T follicular helper cell (primary cell): ENCODE results near the gene TMEM176A.

Experiments used
- DNase-seq: peaks from one replicate; pipeline ENCODE4 v3.0.0-alpha.2; 2020; ENCODE audit warnings: low read depth

TMEM176A gene

DNA sequence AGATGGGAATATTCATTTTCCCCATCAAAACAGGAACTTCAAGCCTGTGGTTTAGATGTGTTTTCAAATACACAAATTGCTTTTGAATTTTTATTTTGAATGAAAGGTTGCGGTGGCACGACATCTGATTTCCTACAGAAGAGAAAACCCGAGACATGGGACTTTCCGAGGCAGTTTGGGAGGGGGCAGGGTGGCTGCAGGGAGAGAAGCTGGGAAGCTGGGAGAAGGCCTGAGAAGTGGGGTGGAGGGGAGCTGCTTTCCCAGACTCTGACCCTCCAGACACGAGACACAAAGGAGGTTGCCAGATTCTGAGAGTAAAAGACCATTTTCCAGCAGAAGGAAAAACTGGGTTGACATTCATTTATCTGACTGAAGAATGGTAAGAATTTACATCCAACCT is 19.6 kb downstream of the TMEM176A start:
- no peak for DNase-seq

DNA sequence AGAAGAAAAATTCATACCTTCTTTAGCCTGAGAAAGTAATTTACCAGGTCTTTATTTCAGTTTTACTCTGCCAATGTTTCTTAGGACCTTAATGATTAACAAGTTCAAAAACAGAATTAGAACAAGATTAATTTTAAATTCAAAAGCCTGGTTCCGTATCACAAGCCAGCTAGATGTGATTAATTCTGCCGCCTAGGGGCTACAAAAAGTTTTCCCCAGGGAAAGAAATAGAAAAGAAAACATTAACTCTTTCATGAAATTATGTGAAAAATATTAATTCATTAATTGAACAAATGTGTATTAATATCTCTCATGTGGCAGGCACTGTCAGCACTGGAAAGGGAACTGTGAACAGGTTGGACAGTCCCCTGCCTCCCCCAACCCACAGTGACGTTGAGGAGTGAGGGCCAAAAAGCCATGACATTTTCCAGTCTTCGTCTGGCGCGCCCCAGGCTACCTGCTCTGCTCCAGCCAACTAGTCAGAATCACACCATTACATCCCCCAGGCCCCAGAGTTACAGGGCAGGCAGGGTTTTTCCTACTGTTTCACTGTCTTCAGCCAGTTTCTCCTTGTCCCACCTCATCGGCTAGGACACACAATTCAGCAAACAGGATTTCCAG is 20.1 kb downstream of the TMEM176A start:
- no peak for DNase-seq

DNA sequence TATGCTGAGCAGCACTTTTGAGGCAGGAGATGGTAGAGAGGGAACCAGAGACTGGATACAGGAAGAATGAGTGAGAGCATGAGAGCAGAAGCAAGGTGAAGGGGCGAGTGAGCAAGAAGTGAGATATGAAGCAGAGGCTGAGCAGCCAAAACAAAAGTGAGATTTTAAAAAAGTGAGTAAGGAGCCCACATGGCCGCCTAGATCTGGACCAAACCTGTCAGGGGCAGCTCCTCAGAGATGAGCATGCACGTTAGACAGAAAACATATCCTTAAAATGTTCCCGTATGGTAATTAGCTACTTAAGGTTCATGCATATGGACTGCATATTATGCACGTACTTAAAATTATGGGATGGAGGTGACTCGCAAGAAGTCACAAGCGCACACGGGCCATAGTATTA is 22.5 kb downstream of the TMEM176A start:
- no peak for DNase-seq

DNA sequence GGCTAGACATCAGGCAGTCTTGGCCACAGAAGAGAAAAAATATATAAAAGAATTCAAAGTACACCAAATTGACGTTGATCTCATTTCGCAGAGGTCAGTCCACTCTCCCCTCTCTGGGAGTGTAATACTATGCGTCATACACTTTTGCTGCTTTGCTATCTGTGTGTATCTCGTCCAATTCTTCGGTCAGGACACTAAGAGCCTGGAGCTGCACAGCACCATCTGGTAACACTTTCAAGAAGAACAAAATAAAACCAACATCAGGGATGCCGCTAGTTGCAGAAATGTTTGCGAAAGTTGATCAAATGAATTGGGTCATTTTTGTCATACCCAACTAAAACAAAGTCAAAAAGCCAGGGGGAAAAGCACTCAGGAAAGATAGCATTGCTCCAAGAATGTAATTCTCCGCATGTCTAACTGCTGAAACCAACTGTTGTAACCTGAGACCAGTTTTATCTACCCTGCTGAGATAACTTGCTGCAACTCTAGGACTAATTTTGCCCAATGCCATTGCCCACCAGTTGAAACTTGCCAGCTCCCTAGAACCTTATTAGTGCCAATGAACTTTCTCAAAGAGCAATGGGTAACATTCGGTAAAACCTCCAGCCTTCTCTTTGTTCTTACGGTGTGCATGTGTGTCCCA is 23.0 kb downstream of the TMEM176A start:
- DNase-seq, result no peak

DNA sequence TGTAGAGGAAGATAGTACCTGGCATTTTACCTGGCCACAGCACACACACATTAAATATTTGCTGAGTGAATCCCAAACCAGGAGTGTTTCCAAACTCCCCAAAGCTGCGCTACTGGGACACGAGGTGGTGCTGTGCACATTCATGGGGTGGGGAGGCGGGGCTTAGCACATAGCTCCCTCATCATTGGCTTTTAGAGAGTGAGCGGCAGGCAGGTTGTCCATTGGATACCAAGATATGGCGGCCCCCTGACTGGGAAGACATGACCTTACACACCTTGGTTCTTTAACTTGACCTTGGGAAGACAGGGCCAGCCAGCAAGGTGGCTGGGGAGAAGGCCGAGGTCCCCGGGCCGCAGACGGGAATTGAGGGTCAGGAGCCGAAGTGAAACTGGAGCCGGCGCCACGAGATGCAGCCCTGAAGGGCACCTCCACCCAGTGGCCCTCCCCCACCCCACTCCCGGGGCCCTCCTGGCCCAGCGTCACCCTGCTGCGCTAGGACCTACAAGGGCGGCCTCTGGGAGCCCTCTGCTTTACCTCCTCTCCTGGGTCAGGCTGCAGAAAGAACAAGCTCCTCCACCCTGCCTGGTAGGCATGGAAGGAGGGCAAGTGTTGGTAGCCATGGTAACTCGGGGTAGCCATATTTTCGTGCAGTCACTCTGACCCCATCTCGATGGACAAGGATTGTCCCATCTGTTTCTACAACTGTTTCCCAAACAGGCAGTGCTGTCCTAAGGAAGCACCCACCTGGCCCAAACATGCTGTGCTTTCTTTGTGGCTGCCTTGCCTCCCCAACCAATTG is 24.0 kb downstream of the TMEM176A start:
- no peak for DNase-seq

DNA sequence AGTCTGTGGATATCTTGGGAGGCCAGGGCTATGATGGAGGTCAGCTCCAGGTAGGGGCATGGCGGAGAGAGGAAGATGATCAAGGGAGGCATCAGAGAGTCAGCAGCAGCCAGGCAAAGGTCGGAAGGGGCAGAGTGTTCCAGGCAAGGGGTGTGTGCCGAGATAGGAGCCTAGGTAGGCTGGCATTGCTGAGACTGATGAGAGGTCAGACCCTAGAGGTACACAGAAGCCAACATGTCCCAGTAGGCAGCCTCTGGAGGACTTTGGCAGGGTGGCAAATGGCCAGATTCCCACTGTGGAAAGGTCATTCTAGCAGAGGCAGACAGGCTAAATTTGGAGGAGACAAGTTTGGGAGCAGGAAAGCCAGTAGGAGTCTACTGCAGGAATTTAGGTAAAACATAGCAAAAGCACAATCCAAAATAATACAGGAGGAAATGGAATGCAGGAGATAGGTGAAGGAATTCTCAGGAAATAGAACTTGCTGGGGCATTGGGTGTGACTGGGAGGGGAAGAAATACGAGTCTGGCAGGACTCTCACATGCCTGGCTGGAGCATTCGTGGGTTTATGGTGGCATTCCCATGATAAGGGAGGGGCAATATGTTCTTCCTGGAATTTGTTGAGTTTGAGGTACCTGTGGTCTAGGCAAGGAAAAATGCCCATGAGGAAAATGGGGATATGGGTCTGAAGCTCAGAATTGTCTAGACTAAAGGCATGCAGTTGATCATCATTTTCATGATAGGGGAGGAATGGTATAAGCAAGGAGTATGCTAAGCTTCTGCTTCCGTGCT is 25.7 kb downstream of the TMEM176A start:
- no peak for DNase-seq

DNA sequence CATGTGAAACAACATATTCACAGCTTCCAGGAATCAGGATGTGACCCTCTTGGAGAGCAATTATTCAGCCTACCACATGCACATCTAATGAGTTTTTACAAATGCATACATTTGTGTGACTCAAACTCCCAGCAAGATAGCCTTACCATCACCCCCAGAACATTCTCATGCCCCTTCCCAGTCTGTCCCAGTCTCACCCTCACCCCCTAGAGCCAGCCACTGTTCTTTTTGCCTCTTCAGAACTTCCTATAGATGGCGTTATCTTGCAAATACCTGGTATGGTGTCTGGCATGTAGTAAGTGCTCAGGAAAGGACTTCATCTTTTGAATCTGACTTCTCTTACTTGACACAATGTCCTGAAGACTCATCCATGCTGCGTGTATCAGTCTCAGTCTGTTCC is 27.8 kb downstream of the TMEM176A start:
- no peak for DNase-seq

DNA sequence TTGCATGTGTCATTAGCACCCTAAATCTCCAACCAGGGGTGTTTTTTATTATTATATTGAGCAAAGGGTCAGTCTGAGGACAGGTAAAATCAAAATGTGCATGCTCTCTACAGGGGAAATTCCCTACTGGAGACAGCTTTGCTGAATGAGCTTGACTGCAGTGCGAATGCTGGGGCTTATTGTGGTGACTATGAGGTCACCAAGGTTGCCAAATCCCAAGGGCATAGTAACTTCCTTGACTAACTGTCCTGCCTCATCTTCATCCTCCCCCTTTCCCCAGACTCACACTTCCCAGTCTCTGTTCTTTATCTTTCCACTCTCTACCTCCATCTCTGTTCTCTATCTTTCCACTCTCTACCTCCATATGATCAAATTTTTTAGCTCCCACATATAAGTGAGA is 28.9 kb downstream of the TMEM176A start:
- no peak for DNase-seq

GRCh38 chr7:150830937-150831336 is 30.4 kb downstream of the TMEM176A start:
- no peak for DNase-seq

GRCh38 chr7:150831851-150832250 is 31.3 kb downstream of the TMEM176A start:
- DNase-seq, result no peak

DNA sequence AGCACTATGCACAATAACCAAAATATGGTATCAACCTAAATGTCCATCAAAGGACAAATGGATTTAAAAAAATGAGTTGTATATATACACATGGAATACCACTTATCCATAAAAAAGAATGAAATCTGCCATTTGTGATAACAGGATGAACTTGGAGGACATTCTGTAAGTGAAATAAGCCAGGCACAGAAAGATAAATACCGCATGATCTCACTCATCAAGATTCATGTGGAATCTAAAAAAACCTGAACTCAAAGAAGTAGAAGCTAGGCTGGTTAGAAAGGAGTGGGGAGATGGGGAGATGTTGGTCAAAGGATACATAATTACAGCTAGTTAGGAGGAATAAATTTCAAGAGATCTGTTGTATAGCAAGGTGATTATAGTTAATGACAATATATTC is 34.5 kb downstream of the TMEM176A start:
- no peak for DNase-seq

- no peak for DNase-seq
Measured at GRCh38 chr7:150835702-150836280, 35.2 kb downstream of the TMEM176A start.

GRCh38 chr7:150838965-150839650 is 38.5 kb downstream of the TMEM176A start:
- no peak for DNase-seq

DNA sequence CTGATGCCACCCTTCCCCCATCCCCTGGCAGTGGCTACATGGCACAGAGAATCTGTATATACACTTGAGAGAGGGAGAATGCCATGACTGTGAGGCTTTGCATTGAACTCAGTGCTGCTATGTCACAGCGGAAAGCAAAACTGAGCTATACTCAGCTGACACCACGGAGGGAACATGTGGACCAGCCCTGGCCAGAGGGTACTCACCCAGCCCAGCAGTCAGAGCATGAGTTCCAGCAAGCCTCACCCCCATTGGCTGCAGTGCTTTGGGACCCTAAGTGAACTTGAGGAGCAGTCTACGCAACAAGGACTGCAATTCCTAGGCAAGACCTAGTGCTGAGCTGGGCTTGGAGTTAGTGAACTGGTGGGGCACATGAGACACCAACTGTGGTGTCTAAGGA is 41.4 kb downstream of the TMEM176A start:
- DNase-seq, result no peak

DNA sequence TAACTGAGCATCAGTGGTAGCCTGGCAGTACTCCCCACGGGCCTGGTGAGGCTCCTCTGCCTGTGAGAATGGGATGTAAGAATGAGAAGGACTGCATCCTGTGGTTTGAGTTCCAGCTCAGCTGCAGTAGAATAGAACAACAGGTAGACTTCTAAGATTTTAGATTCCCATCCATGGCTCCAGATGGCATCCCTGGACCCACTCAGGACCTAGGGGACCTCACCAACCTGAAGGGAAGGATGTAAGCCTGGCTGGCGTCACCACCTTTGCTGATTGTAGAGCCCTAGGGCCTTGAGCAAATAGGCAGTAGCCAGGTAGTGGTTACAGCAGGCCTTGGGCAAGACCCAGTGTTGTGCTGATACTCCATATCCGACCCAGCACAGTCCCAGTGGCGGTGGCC is 42.1 kb downstream of the TMEM176A start:
- no peak for DNase-seq

DNA sequence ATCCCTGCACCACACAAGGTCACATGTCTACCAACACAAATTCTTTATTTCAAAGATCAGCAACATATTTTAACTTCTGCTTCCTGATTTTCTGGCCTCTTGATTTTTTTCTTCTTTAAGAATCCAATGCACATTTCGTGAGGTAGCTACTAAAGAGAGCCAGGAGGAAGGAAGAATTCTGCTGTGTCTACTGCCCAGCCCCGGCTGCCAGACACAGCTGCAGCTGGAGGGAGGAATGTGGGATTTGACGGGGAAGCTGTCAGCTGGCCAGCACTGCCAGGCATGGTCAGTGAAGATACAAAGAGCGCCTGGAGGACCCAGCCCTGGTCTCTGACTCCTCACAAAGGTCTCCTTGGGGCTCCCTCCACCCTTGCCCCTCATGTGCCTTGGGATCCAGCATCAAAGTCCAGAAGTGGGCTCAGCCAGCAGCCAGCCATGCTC is 44.9 kb downstream of the TMEM176A start:
- no peak for DNase-seq

DNA sequence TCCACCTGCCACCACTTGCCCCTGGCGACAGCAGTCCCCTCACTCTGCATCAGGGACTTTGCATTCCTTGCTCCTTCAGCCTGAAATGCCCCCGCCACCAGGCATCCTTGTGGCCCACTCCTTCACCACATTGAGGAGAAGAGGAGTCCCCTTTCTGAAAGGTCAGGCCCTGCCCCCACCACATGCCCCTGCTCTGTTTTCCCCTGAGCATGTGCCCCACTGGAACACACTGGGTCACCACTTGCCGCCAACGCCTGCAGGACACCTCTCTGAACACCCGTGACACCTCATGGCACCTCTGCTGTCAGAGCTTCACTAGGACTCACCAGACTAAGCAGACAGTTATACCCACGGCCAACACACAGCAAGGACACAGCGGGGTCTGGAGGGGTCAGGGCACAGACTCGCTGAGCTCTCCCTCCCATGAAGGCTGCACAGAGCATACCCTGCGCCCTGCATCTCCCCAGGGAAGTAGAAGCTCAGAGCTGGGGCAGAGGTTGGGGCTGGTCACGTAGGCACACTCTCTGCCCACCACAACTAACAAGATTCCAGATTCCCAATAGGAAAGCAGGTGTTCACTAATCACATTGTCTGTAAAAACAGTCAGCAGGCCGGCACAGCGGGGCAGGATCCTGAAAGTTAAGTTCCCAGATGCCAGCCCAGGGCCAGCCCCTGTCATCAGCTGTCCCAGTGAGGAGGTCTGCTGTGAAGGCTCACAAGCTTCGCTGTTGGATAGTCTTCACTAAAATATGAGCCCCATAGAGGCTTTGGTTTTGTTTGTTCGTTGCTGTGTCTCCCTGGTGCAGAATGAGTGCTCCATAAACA is 45.9 kb downstream of the TMEM176A start:
- DNase-seq, result no peak

GRCh38 chr7:150847536-150847935 is 47.0 kb downstream of the TMEM176A start:
- no peak for DNase-seq

- no peak for DNase-seq
Measured at GRCh38 chr7:150848111-150848510, 47.5 kb downstream of the TMEM176A start.

- DNase-seq, result no peak
Measured at GRCh38 chr7:150848561-150849115, 48.1 kb downstream of the TMEM176A start.
